Peyer's patch (tissue), 4 donors: ENCODE results near the gene WDR72. TPM values are rescaled to one million over a fixed set of nuclear protein-coding genes. Genes with fewer than 3 reads are reported as not detected.
"Not testable (repeated sequence)": the region's sequence is repeated elsewhere in the genome, so short reads cannot be mapped to it uniquely, and the experiment has no call there.

Experiments used
- DNase-seq, 3 donors: peaks; one replicate each; pipeline ENCODE4 v3.0.0-alpha.2; 2017 to 2019
- H3K27ac ChIP-seq, 4 donors: fragments of 200-600 bp; sonication (generic); one replicate each; pipeline ENCODE4 v1.5.1; 2016 to 2019
- H3K27me3 ChIP-seq, 2 donors: fragments of 200-600 bp; sonication (generic); one replicate each; pipeline ENCODE4 v1.5.1; 2019
- H3K36me3 ChIP-seq, 3 donors: fragments of 200-600 bp; sonication (generic); one replicate each; pipeline ENCODE4 v1.5.1; 2016 to 2019
- H3K4me1 ChIP-seq, 4 donors: fragments of 200-600 bp; sonication (generic); one replicate each; pipeline ENCODE4 v1.5.1; 2016 to 2019
- H3K4me3 ChIP-seq, 4 donors: fragments of 200-600 bp; sonication (generic); 1 replicate in 3 of 4; 2 replicates in 1 of 4; pipeline ENCODE4 v1.5.1; 2016 to 2019; ENCODE audit warnings: mild to moderate bottlenecking in 1 of 4
- H3K9me3 ChIP-seq, 4 donors: fragments of 200-600 bp; sonication (generic); one replicate each; pipeline ENCODE4 v1.5.1; 2016 to 2019; ENCODE audit warnings: mild to moderate bottlenecking in 1 of 4
- CTCF ChIP-seq, 6 experiments: fragments of 450-650 bp in 4 of 6; fragments of 200-600 bp in 2 of 6; sonication (generic) in 1 of 6; IDR thresholded peaks; one replicate each; pipeline ENCODE4 v1.5.1; 2017 to 2019; ENCODE audit warnings: antibody characterized with exemption in 6 of 6, mild to moderate bottlenecking in 3 of 6, moderate library complexity in 1 of 6
- POLR2A ChIP-seq, 2 donors: fragments of 450-650 bp; IDR thresholded peaks; one replicate each; pipeline ENCODE4 v1.5.1; 2017; ENCODE audit warnings: antibody characterized with exemption in 2 of 2, mild to moderate bottlenecking in 2 of 2, moderate library complexity in 2 of 2
- total RNA-seq, 4 donors: library from RNA; depleted of rRNA; stranded (reverse); fragments of >200 nt; gene quantifications; one replicate each; pipeline ENCODE4 v1.1.0, GENCODE V29; 2016

WDR72 gene
- total RNA-seq, 4 donors from 2014 or later = not detected

- no peaks in the 10 kb centered on the region for H3K27me3 ChIP-seq
- H3K27ac ChIP-seq = no peak overlapping the region
- no peaks in the 10 kb centered on the region for H3K36me3 ChIP-seq
- no peak overlapping the region for H3K4me3 ChIP-seq
- H3K9me3 ChIP-seq = no peaks in the 10 kb centered on the region
- TF ChIP-seq POLR2A (IDR thresholded peaks at IDR 0.05) (no peak), CTCF (IDR thresholded peaks at IDR 0.05) (no peak)
- DNase-seq = no peak
- H3K4me1 ChIP-seq = no peaks in the 10 kb centered on the region
Observed at GRCh38 chr15:53789654-53790375, 30.4 kb upstream of the WDR72 start.

- TF ChIP-seq POLR2A (IDR thresholded peaks at IDR 0.05) = no peak
- TF ChIP-seq CTCF (IDR thresholded peaks at IDR 0.05) = no peak
- no peaks in the 10 kb centered on the region for H3K4me1 ChIP-seq
- no peaks in the 10 kb centered on the region for H3K27me3 ChIP-seq
- no peak overlapping the region for H3K4me3 ChIP-seq
- no peaks in the 10 kb centered on the region for H3K36me3 ChIP-seq
- H3K27ac ChIP-seq = no peak overlapping the region
- no peak for DNase-seq
- no peaks in the 10 kb centered on the region for H3K9me3 ChIP-seq
Observed at GRCh38 chr15:53786401-53786800, 26.9 kb upstream of the WDR72 start.

GRCh38 chr15:53785241-53785640, 25.8 kb upstream of the WDR72 start:
- not testable (repeated sequence) for DNase-seq

GRCh38 chr15:53762916-53763315, 3.5 kb upstream of the WDR72 start:
- Histone ChIP-seq H3K4me3 (no peak overlapping the region), H3K27me3 (peaks cover 0 to 5% of the 10 kb centered on the region in 2 donors), H3K9me3 (no peaks in the 10 kb centered on the region), H3K36me3 (no peaks in the 10 kb centered on the region), H3K4me1 (no peaks in the 10 kb centered on the region), H3K27ac (no peak overlapping the region)
- TF ChIP-seq CTCF (IDR thresholded peaks at IDR 0.05) = no peak
- TF ChIP-seq POLR2A (IDR thresholded peaks at IDR 0.05) = no peak
- no peak for DNase-seq

More at GRCh38 chr15:53785241-53785640, 25.8 kb upstream of the WDR72 start:
- H3K36me3 ChIP-seq, H3K27ac ChIP-seq, H3K4me3 ChIP-seq, H3K9me3 ChIP-seq, H3K4me1 ChIP-seq, H3K27me3 ChIP-seq: not testable (repeated sequence)

GRCh38 chr15:53758412-53758811, 1.1 kb downstream of the WDR72 start:
- H3K9me3 ChIP-seq = no peaks in the 10 kb centered on the region
- no peak for TF ChIP-seq POLR2A (IDR thresholded peaks at IDR 0.05)
- no peak for TF ChIP-seq CTCF (IDR thresholded peaks at IDR 0.05)
- no peak for DNase-seq
- H3K27ac ChIP-seq = no peak overlapping the region
- H3K36me3 ChIP-seq = no peaks in the 10 kb centered on the region
- H3K4me3 ChIP-seq = no peak overlapping the region
- H3K27me3 ChIP-seq = peaks cover 0 to 5% of the 10 kb centered on the region in 2 donors
- no peaks in the 10 kb centered on the region for H3K4me1 ChIP-seq

- DNase-seq = no peak
- TF ChIP-seq POLR2A (IDR thresholded peaks at IDR 0.05) (no peak), CTCF (IDR thresholded peaks at IDR 0.05) (no peak)
- H3K36me3 ChIP-seq = no peaks in the 10 kb centered on the region
Observed at GRCh38 chr15:53757906-53758305, 1.6 kb downstream of the WDR72 start.

More at GRCh38 chr15:53757906-53758305, 1.6 kb downstream of the WDR72 start:
- Histone ChIP-seq H3K9me3 (no peaks in the 10 kb centered on the region), H3K27me3 (peaks cover 0 to 5% of the 10 kb centered on the region in 2 donors), H3K4me3 (no peak overlapping the region), H3K27ac (no peak overlapping the region), H3K4me1 (no peaks in the 10 kb centered on the region)
